Measurements from ENCODE around the gene MED13L. TPM values are rescaled to one million over a fixed set of nuclear protein-coding genes. Genes with fewer than 3 reads are reported as not detected.

The MED13L gene
- total RNA-seq, 2 donors from 2014 or later = 55.0 to 64.1 TPM

DNA sequence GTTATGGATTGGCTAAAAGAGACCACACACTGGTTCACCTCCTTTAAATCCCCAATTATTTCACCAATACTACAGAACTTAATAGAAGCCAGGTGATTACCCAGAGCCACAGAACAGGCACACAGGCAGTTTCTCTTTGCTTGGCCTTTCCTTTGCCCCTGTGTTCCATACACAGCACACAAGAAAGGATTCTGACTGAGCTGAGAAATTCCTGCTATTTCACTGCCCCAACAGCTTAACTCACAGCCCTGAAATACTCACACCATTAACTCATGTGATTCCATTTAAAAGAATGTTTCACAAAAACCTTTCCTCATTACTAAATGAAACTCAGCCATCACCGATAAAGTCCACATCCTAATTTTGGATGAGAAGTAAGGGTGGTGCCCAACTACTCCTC lies 133.6 kb downstream of the MED13L start:
- no peak for TF ChIP-seq CTCF (IDR thresholded peaks at IDR 0.05)
- no peaks in the 10 kb centered on the region for H3K36me3 ChIP-seq
- peak overlapping the region in 1 of 2 donors; percentile 62 for H3K27ac ChIP-seq
- no peaks in the 10 kb centered on the region for H3K9me3 ChIP-seq
- no peak for DNase-seq (ENCODE audit: low spot score)
- no peaks in the 10 kb centered on the region for H3K27me3 ChIP-seq
- no peak overlapping the region for H3K4me3 ChIP-seq
- peaks cover 0 to 54% of the 10 kb centered on the region in 2 donors for H3K4me1 ChIP-seq

- no peaks in the 10 kb centered on the region for H3K9me3 ChIP-seq
- no peaks in the 10 kb centered on the region for H3K27me3 ChIP-seq
- no peak for DNase-seq (ENCODE audit: low spot score)
- H3K27ac ChIP-seq = peak overlapping the region in 1 of 2 donors; percentile 62
- H3K4me3 ChIP-seq = no peak overlapping the region
- no peak for TF ChIP-seq CTCF (IDR thresholded peaks at IDR 0.05)
- H3K36me3 ChIP-seq = no peaks in the 10 kb centered on the region
- peaks cover 0 to 52% of the 10 kb centered on the region in 2 donors for H3K4me1 ChIP-seq
Observed at GRCh38 chr12:116142936-116143898, 134.3 kb downstream of the MED13L start.

- no peak for TF ChIP-seq CTCF (IDR thresholded peaks at IDR 0.05)
- Histone ChIP-seq H3K36me3 (no peaks in the 10 kb centered on the region), H3K4me1 (peaks cover 0 to 52% of the 10 kb centered on the region in 2 donors), H3K4me3 (no peak overlapping the region), H3K9me3 (no peaks in the 10 kb centered on the region), H3K27ac (no peak overlapping the region), H3K27me3 (no peaks in the 10 kb centered on the region)
- no peak for DNase-seq (ENCODE audit: low spot score)
Observed at GRCh38 chr12:116141833-116142162, 135.7 kb downstream of the MED13L start.

GRCh38 chr12:116141110-116141832 lies 136.2 kb downstream of the MED13L start:
- Histone ChIP-seq H3K36me3 (no peaks in the 10 kb centered on the region), H3K4me1 (peaks cover 0 to 52% of the 10 kb centered on the region in 2 donors), H3K9me3 (no peaks in the 10 kb centered on the region), H3K27ac (no peak overlapping the region), H3K27me3 (no peaks in the 10 kb centered on the region), H3K4me3 (no peak overlapping the region)
- peak in 1 of 2 donors; percentile 43 for TF ChIP-seq CTCF (IDR thresholded peaks at IDR 0.05)
- no peak for DNase-seq (ENCODE audit: low spot score)

DNA sequence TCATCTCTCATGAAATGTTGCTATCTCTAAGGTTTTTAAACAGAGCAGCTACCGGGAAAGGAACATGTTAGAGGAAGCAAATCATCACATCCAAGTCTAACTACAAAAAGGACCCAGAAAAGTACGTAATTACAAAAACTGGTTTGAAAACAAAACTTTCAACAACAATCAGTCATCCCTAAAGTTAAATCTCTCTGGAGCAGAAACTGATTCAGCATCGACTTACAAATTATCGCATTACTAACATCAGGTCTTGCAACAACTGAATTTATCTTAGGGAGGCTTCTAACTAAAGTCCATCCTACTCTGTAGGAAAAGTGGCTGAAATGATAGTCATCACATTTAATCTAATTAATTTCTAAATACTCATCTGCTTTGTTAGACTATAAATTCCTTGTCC lies 137.0 kb downstream of the MED13L start:
- no peak for TF ChIP-seq CTCF (IDR thresholded peaks at IDR 0.05)
- no peak overlapping the region for H3K27ac ChIP-seq
- no peaks in the 10 kb centered on the region for H3K27me3 ChIP-seq
- peaks cover 0 to 56% of the 10 kb centered on the region in 2 donors for H3K4me1 ChIP-seq
- H3K4me3 ChIP-seq = no peak overlapping the region
- no peak for DNase-seq (ENCODE audit: low spot score)
- H3K9me3 ChIP-seq = no peaks in the 10 kb centered on the region
- H3K36me3 ChIP-seq = no peaks in the 10 kb centered on the region

All from right atrium auricular region (tissue), 2 donors.